ENCODE data around the gene STON1. TPM values are rescaled to one million over a fixed set of nuclear protein-coding genes. Genes with fewer than 3 reads are reported as not detected.
"Not testable (repeated sequence)": the region's sequence is repeated elsewhere in the genome, so short reads cannot be mapped to it uniquely, and the experiment has no call there.

STON1 gene
- total RNA-seq, 1 donor: 25.0 TPM

DNA sequence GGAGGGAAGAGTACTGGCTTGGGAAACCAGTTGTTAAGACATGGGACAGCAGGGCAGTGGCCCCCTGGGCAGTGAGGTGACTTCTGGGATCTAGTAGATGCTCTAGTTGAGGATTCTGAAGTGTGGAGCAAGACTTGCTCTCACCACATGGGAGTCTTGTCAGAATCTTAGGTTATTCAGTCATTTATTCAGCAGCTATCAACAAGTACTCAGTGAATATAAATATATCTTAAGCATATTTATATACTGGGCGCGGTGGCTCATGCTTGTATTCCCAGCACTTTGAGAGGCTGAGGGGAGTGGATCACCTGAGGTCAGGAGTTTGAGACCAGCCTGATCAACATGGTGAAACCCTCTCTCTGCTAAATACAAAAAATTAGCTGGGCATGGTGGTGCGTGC lies 20.0 kb downstream of the STON1 start:
- TF ChIP-seq CTCF (IDR thresholded peaks at IDR 0.05; ENCODE audit: insufficient read depth, low read depth, low read length): no peak
- no peak for DNase-seq (ENCODE audit: low read depth)
- no peak overlapping the region for H3K4me3 ChIP-seq (ENCODE audit: low read depth, low read length)

DNA sequence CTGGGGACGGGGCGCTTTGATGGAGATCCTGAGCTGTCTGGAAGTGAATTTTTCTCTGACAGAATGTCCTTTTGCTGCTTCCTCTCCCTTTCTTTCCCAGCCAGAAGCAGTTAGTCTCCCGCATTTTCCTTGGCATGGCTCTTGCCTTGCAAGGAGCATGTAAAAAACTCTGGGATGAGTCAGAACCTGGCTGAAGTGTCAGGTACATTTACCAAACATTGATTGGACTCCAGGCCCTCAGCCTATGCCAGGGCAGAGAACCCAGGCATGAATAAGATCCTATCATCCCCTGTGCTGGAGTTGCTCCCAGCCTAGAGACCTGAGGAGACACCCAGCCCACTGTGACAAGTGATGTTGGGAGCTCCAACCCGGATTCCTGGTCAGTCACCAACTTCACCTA lies 21.6 kb downstream of the STON1 start:
- TF ChIP-seq CTCF (IDR thresholded peaks at IDR 0.05; ENCODE audit: insufficient read depth, low read depth, low read length): no peak
- no peak overlapping the region for H3K4me3 ChIP-seq (ENCODE audit: low read depth, low read length)
- no peak for DNase-seq (ENCODE audit: low read depth)

DNA sequence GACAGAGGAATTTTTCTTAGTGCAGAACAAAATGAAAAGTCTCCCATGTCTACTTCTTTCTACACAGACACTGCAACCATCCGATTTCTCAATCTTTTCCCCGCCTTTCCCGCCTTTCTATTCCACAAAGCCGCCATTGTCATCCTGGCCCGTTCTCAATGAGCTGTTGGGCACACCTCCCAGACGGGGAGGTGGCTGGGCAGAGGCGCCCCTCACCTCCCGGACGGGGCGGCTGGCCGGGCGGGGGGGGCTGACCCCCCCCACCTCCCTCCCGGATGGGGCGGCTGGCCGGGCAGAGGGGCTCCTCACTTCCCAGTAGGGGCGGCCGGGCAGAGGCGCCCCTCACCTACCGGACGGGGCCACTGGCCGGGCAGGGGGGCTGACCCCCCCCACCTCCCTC lies 25.1 kb downstream of the STON1 start:
- DNase-seq (ENCODE audit: low read depth); H3K4me3 ChIP-seq (ENCODE audit: low read depth, low read length): not testable (repeated sequence)

GRCh38 chr2:48558456-48558855 lies 28.5 kb downstream of the STON1 start:
- H3K4me3 ChIP-seq (ENCODE audit: low read depth, low read length): no peak overlapping the region
- DNase-seq (ENCODE audit: low read depth): no peak
- no peak for TF ChIP-seq CTCF (IDR thresholded peaks at IDR 0.05; ENCODE audit: insufficient read depth, low read depth, low read length)

- H3K4me3 ChIP-seq (ENCODE audit: low read depth, low read length): no peak overlapping the region
- DNase-seq (ENCODE audit: low read depth): no peak
- no peak for TF ChIP-seq CTCF (IDR thresholded peaks at IDR 0.05; ENCODE audit: insufficient read depth, low read depth, low read length)
Observed at GRCh38 chr2:48560546-48561209, 30.7 kb downstream of the STON1 start.

- no peak overlapping the region for H3K4me3 ChIP-seq (ENCODE audit: low read depth, low read length)
- no peak for DNase-seq (ENCODE audit: low read depth)
- TF ChIP-seq CTCF (IDR thresholded peaks at IDR 0.05; ENCODE audit: insufficient read depth, low read depth, low read length): no peak
Observed at GRCh38 chr2:48562281-48562680, 32.3 kb downstream of the STON1 start.

DNA sequence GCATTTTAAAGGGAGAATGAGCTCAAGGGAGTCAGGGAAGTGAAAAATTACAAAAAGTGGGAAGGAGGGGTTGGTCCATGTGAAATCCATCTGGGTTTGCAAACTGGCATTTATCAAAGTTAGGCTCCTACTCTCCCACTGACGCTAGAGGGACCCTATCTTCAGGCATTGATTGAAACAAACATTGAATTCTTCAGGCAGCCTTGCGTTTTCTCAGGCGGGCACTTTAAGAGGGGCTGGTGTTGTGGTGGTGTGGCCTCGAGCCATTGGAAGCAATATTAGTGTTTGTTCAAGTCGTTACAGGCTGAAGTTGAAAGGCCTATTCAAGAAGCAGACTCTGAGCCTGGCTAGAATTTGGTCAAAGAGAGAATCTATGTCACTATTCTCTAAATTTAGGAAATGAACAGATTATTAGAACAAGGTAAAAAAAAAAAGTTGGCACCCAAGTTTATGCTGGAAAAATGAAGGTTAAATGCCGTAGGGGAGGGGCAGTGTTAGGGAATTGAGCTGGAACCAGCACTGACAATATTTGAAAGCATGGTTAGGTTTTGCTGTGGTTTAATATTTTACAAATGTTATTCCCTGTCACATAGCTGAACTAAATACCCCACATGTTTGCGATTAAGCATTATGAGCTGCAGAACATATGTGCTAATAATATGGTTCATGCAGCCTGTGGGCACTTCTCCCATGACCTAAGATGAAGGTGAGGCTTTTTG lies 36.8 kb downstream of the STON1 start:
- H3K4me3 ChIP-seq (ENCODE audit: low read depth, low read length): no peak overlapping the region
- TF ChIP-seq CTCF (IDR thresholded peaks at IDR 0.05; ENCODE audit: insufficient read depth, low read depth, low read length): peak; percentile 35
- DNase-seq (ENCODE audit: low read depth): peak; percentile 18

Data from fibroblast of villous mesenchyme (primary cell).